OCI-LY1 (cell line): ENCODE results near the gene TRABD2B.

Experiments used
- H2AFZ ChIP-seq: fragments of 200-600 bp; sonication (generic), shearing (Covaris generic); 2 replicates; pipeline ENCODE4 v1.6.0; 2014; ENCODE audit warnings: antibody characterized with exemption, mild to moderate bottlenecking, low read length
- H3F3A ChIP-seq: fragments of 200-600 bp; sonication (generic), shearing (Covaris generic); 2 replicates; pipeline ENCODE4 v1.6.0; 2014; ENCODE audit warnings: mild to moderate bottlenecking, antibody characterized with exemption, low read length, moderate library complexity; ENCODE audit not compliant: insufficient read depth
- H3K27ac ChIP-seq: fragments of 200-600 bp; sonication (generic); 2 replicates; pipeline ENCODE4 v1.5.1; 2014; ENCODE audit warnings: low read length, mixed run types, mild to moderate bottlenecking, low read depth; ENCODE audit not compliant: poor library complexity, severe bottlenecking
- H3K27me3 ChIP-seq: fragments of 200-600 bp; sonication (generic); 2 replicates; pipeline ENCODE4 v1.6.0; 2014; ENCODE audit warnings: antibody characterized with exemption, mild to moderate bottlenecking, low read length, moderate library complexity; ENCODE audit not compliant: insufficient read depth
- H3K36me3 ChIP-seq: fragments of 200-600 bp; sonication (generic); 2 replicates; pipeline ENCODE4 v1.6.1; 2014; ENCODE audit warnings: mild to moderate bottlenecking, antibody characterized with exemption, low read length, moderate library complexity, mixed read lengths; ENCODE audit not compliant: insufficient read depth
- H3K4me1 ChIP-seq: fragments of 200-600 bp; sonication (generic); 2 replicates; pipeline ENCODE4 v1.5.1; 2014; ENCODE audit warnings: mild to moderate bottlenecking, low read length, moderate library complexity; ENCODE audit not compliant: insufficient read depth, severe bottlenecking
- H3K4me2 ChIP-seq: fragments of 200-600 bp; sonication (generic), shearing (Covaris generic); 2 replicates; pipeline ENCODE4 v1.6.1; 2014; ENCODE audit warnings: low read length
- H3K4me3 ChIP-seq: fragments of 200-600 bp; sonication (generic); 2 replicates; pipeline ENCODE4 v1.5.1; 2014; ENCODE audit warnings: low read length, low read depth, mild to moderate bottlenecking, mixed read lengths; ENCODE audit not compliant: poor library complexity, severe bottlenecking
- H3K79me2 ChIP-seq: fragments of 200-600 bp; shearing (Covaris generic); 2 replicates; pipeline ENCODE4 v1.6.1; 2016; ENCODE audit warnings: mixed run types, low read length, mixed read lengths; ENCODE audit not compliant: insufficient read depth
- H3K9ac ChIP-seq: fragments of 200-600 bp; sonication (generic), shearing (Covaris generic); 2 replicates; pipeline ENCODE4 v1.6.1; 2014; ENCODE audit warnings: mild to moderate bottlenecking, low read length, mixed read lengths
- H3K9me2 ChIP-seq: fragments of 200-600 bp; sonication (generic), shearing (Covaris generic); 2 replicates; pipeline ENCODE4 v1.6.1; 2014; ENCODE audit warnings: low read depth, mild to moderate bottlenecking, low read length, mixed read lengths
- H3K9me3 ChIP-seq: fragments of 200-600 bp; shearing (Covaris generic); 2 replicates; pipeline ENCODE4 v1.6.1; 2014; ENCODE audit warnings: low read length, mixed read lengths
- H4K20me1 ChIP-seq: fragments of 200-600 bp; sonication (generic), shearing (Covaris generic); 2 replicates; pipeline ENCODE4 v1.6.0; 2016; ENCODE audit warnings: mild to moderate bottlenecking, low read length; ENCODE audit not compliant: insufficient read depth
- EZH2 ChIP-seq: fragments of 200-600 bp; sonication (generic), shearing (Covaris generic); IDR thresholded peaks from 2 replicates; pipeline ENCODE4 v1.8.0; 2017; ENCODE audit warnings: borderline replicate concordance, mixed run types, mild to moderate bottlenecking, antibody characterized with exemption, low read length, moderate library complexity, mixed read lengths
- TF ChIP-seq, protein P1 (sequence below): fragments of 200-600 bp; sonication (generic), shearing (Covaris generic); IDR thresholded peaks from 2 replicates; pipeline ENCODE4 v1.5.1; 2017; ENCODE audit warnings: mild to moderate bottlenecking, antibody characterized with exemption, low read length, moderate library complexity, mixed read lengths

Gene TRABD2B

DNA sequence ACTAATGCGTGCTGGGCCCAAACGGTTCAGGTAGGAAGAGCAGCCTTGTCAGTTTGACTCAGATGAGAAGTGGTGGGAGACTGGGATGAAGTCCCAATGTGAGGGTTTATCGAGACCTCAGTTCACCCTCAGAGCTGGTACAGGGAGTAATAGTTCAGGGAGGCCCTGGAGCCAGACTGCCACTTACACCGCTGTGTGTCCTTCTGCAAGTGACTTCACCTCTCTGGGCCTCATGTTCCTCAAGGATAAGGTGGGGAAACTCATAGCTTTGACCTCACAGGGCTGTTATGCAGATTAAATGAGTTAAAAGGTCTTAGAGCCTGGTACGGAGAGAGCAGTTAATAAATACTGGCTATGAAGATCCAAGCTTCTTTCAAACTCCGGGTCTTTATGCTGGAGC lies 219.9 kb downstream of the TRABD2B start:
- Histone ChIP-seq H3K9me2 (no peaks in the 10 kb centered on the region), H3F3A (no peaks in the 10 kb centered on the region), H3K4me3 (no peak overlapping the region), H3K9me3 (no peaks in the 10 kb centered on the region), H4K20me1 (no peaks in the 10 kb centered on the region), H3K4me1 (no peaks in the 10 kb centered on the region), H3K27me3 (peaks cover 13% of the 10 kb centered on the region; the same call in 1 of the 2 replicates), H3K27ac (no peak overlapping the region), H3K36me3 (no peaks in the 10 kb centered on the region), H3K9ac (no peak overlapping the region), H2AFZ (no peak overlapping the region), H3K4me2 (no peak overlapping the region), H3K79me2 (no peaks in the 10 kb centered on the region)
- TF ChIP-seq, protein P1, sequence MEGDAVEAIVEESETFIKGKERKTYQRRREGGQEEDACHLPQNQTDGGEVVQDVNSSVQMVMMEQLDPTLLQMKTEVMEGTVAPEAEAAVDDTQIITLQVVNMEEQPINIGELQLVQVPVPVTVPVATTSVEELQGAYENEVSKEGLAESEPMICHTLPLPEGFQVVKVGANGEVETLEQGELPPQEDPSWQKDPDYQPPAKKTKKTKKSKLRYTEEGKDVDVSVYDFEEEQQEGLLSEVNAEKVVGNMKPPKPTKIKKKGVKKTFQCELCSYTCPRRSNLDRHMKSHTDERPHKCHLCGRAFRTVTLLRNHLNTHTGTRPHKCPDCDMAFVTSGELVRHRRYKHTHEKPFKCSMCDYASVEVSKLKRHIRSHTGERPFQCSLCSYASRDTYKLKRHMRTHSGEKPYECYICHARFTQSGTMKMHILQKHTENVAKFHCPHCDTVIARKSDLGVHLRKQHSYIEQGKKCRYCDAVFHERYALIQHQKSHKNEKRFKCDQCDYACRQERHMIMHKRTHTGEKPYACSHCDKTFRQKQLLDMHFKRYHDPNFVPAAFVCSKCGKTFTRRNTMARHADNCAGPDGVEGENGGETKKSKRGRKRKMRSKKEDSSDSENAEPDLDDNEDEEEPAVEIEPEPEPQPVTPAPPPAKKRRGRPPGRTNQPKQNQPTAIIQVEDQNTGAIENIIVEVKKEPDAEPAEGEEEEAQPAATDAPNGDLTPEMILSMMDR = no peak
- no peak for TF ChIP-seq EZH2

DNA sequence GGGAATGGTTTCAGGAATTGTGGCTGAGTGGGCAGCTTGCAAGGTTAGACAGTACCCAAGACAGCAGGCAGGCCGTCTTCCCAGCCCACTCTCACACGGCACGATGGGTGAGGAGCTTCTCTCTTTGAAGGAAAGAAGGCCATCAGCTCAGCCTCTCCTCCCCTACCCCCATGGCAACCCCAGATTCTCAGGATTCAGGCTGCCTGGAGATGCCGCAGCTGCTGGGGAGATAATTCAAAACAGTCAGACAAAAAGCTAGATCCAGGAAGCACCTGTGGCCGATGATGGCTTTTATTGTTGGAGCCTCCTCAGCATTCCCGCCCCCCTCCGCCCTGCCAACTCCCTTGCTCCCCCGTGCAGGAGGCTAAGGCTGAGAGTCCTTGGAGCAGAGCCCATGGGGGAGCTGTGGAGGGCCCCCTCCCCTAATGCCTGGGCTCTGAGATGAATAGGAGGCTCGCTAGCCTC lies 220.5 kb downstream of the TRABD2B start:
- no peaks in the 10 kb centered on the region for H3K36me3 ChIP-seq
- no peak overlapping the region for H3K4me2 ChIP-seq
- H3K27me3 ChIP-seq = peaks cover 13% of the 10 kb centered on the region
- no peaks in the 10 kb centered on the region for H3K4me1 ChIP-seq
- H2AFZ ChIP-seq = no peak overlapping the region
- H3K27ac ChIP-seq = no peak overlapping the region
- TF ChIP-seq EZH2 = no peak
- TF ChIP-seq, protein P1 = no peak
- H3K9me3 ChIP-seq = no peaks in the 10 kb centered on the region
- H3K9me2 ChIP-seq = no peaks in the 10 kb centered on the region
- H3K9ac ChIP-seq = no peak overlapping the region
- H3K79me2 ChIP-seq = no peaks in the 10 kb centered on the region
- H3K4me3 ChIP-seq = no peak overlapping the region
- H3F3A ChIP-seq = no peaks in the 10 kb centered on the region
- H4K20me1 ChIP-seq = no peaks in the 10 kb centered on the region

DNA sequence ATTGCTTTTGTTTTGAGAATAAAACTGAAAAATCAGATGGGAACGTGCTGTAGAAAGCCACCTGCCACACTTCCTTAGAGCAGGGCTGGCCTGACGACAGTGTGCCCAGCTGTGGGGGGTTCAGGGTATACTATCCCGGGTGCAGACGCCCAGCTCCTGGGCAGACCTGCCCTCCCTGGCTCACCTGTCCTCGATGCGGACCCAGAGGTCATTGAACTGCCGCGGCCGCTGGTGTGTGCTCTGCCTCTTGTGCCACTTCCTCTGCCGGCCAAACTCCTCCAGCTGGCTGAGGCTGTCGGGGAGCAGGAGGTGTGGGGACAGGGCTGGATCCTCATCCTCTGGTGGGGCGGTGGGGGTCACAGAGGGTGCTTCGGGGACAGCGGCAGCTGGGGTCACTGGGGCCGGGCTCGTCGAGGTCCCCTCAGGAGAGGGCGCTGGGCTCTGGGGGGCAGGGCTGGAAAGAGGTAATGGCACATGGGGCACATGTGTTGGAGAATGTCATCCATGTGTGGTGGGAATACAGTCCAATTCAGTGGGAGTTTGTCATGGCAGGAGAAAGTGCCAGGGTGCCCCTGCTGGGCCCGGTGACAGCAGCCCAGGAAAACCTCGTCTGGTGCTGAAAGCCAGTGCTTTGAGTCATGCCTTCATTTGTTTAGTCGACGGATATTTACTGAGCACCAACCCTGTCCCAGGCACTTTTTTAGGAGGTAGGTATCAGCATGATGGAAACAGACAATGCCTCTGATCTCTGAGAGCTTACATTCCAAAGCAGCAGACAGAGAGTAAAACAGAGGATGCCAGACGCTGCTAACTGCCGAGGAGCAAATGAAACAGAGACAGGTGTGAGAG lies 222.0 kb downstream of the TRABD2B start:
- Histone ChIP-seq H3F3A (no peaks in the 10 kb centered on the region), H3K4me2 (no peak overlapping the region), H3K9me2 (no peaks in the 10 kb centered on the region), H3K36me3 (no peaks in the 10 kb centered on the region), H3K27me3 (peaks cover 13% of the 10 kb centered on the region), H3K27ac (no peak overlapping the region), H3K9me3 (no peaks in the 10 kb centered on the region), H4K20me1 (no peaks in the 10 kb centered on the region), H3K9ac (no peak overlapping the region), H2AFZ (no peak overlapping the region), H3K4me3 (no peak overlapping the region), H3K79me2 (no peaks in the 10 kb centered on the region), H3K4me1 (no peaks in the 10 kb centered on the region)
- no peak for TF ChIP-seq EZH2
- TF ChIP-seq, protein P1 = no peak
